Putamen (tissue), 1 donor: ENCODE data around the gene MYO1H.
"Not testable (repeated sequence)": the region's sequence is repeated elsewhere in the genome, so short reads cannot be mapped to it uniquely, and the experiment has no call there.

Experiments
- DNase-seq: peaks from one replicate; pipeline ENCODE4 v3.0.0-alpha.2; 2016; ENCODE audit warnings: low spot score

MYO1H gene

DNA sequence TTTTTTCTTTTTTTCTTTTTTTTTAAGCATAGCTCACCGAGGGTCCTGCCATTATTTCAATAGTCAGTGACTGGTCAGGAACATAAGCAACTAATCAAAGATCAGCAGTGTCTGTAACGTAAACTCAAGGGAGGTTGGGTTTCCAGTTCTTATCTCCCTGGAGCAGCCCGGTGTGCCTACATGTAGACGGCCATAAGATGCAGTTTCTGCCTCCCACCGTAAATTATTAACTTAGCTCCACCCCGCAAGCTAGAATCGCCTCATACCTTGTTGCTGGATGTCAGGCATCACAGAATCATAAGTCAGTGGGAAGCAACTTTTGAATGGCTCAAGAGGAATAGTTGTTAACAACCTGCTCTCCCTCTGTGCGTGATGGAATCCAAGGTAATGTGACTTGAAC is at the start of gene MYO1H:
Gene MYO1H (plus strand): TSS at position 312 of the 400 bp plus-strand sequence. CDS start 61 bp downstream, at position 373.
- DNase-seq: no peak

DNA sequence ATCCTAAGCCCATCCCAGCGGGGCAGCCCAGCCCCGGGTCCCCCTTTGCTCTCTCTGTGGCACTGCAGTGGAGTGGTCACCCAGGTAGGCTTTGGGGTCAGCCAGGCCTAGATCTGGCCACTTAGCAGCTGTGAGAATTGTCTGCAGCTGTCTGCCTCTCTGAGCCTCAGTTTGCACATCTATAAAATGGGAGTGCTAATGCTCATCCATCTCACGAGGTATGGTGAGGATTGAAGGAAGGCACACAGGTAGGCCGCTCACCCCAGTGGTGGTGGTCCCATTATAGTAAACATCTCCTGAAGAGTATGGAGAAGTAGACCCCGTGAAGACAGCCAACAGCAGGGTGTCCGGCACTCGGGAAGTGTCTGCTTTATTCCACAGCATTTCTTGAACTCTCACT is 47.9 kb upstream of the MYO1H start:
- no peak for DNase-seq

DNA sequence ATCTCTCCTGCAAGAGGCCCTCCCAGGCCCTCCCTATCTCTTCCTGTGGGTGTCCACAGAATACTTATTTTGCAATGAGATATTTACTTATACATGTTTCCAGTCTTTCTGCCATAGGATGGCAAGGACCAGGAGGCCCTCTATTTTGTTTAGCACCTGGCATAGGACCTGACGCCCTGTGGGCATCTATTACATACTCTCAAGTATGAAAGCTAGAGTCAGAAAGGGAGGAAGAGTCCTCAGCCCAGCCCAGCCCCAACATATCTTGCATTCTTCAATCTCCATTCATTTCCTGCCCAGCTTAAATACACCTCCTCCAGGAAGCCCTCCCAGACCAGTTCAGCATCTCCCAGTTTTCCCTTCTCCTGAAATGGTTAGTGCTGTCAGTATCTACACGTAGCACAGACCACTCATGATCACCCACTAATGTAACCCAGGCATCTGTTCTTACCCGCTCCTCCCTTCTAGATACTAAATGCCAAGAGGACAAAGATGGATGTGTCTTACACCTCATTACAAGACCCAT is 46.0 kb upstream of the MYO1H start:
- no peak for DNase-seq

- no peak for DNase-seq
These were observed 45.3 kb upstream of the MYO1H start for GRCh38 chr12:109302358-109302757.

DNA sequence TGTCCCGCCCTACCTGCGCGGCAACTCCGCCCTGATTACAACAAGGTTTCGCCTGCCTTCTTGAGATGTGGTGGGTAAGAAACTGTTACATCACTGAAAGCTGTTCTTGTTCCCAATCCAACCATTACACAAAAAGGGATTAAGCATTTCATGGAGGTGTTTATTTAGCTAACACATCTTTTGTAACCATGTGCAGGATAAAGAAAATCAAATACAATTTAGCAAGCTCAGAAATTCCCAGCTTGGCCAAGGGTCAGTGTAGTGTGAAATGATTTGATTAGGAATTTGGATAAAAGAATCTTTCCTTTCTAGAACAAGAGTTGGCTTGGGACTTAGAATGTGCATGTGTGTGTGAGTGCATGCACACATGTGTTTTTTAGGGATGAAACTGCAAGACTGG is 44.9 kb upstream of the MYO1H start:
- DNase-seq: no peak

GRCh38 chr12:109304485-109304884 is 43.2 kb upstream of the MYO1H start:
- no peak for DNase-seq

DNA sequence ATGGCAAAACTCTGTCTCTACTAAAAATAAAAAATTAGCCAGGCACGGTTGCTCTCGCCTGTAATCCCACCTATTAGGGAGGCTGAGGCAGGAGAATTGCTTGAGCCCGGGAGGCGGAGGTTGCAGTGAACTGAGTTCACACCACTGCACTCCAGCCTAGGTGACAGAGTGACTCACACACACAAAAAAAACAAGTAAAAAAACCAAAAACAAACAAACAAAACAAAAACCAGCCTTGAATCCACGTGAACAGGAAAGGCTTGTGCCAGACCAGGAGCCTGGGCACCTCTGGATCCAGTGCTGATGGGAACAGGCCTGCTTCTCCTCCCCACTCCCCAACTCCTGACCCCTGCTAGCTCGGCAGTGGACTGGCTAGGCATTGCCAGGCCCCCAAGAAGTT is 42.2 kb upstream of the MYO1H start:
- DNase-seq: no peak

DNA sequence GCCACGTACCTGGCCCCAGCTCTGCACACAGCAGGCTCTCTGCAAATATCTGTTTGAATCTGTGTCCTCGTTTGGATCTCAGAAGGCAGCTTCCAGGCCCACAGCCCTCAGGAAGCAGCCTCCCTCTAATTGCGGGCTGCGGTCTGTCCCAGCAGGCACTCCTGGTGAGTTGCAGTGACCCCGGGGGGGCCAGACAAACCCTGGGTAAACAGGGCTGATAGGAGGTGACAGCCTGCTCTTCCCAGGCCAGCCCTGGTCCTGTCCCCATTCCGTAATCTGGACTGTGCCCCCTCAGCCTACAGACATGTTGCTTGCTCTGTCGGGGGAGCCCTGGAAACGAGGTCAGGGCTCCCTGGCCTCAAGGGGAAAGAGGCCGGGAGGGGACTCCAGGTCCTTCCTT is 40.6 kb upstream of the MYO1H start:
- no peak for DNase-seq

- no peak for DNase-seq
These were observed 38.9 kb upstream of the MYO1H start, which contains the start of gene FOXN4 for GRCh38 chr12:109308534-109309380. TSS of gene FOXN4 (minus strand) at chr12:109309284. CDS start at chr12:109308321, 963 bp downstream.

DNA sequence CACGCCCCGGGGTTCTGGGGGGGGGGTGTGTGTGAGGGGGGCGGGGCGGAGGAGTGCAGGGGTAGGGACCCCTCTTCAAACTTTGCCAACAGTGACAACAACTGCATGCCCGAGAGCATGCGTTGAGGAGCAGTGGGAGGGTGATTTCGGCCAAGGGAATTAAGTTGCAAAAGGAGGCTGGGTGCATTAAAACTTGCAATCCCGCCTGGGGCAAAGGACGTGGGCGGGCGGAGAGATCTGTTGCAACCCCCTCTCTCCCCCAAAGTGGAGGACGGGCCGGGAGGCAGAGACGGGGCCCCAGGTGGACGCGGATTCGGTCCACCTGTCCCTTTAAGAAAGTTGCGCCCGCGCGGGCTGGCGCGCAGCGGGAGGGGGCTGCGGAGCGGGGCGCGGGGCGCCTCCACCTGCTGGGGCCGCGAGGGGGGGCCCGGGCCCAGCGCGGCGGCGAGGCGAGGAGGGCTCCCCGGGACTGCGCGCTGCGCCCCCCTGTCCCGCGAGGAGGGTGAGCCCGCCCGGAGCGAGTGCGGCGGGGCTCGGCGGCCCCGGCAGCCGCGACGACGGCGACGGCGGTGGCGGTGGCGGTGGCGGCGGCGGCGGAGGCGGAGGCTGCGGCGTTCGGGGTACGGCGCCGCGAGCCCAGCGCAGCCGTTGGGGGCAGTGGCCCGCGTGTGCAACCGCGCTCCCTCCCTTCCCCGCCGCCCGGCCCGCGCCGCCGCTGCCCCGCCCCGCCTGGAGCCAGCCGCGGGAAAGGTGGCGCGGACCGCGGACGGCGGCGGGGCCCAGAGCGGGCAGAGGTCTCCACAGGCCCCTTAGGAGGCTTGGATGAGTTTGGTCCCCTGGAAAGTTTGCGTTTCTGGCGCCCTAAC is 38.1 kb upstream of the MYO1H start:
- DNase-seq: no peak

DNA sequence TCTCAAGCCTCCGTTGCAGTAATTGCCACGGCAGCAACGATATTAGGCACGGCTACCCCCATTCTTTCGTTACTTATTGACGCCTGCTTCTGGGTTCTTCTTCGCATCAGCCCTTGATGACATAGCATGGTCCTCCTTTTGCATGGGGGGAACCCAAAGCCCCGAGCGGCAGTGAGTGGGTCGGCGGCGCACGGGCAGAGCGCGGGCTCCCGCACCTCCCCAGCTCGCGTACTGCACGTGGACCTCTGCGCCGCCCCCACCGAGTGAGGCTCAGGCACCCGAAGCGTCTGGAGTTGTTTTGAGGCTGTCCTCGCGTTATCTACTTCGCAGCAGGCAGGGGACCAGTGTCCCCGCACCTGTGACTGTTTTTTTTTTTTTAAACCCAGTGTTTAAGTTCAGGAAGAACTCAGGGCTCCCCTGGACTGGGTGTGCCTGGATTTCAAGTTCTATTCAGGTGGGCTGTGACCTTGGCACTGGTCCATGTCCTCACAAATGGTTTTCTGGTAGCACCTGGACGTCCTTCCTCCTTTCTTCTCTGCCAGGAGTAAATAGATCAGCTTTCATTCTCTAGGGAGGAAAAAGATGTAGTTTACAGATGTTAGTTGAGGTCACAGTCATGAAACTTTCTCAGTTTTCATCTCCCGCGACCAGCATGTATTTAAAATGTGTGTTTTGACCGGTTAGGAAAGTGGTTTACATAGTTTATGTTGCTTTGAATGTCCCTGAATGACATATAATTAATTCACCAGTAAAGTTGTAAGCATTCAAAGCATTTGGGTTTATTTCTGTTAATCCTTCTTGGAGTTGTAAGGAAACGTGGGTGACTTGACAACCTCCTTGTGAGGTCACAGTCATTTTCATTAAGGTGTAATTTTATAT is 37.2 kb upstream of the MYO1H start:
- no peak for DNase-seq

- not testable (repeated sequence) for DNase-seq
These were observed 26.4 kb upstream of the MYO1H start for GRCh38 chr12:109321294-109321693.

DNA sequence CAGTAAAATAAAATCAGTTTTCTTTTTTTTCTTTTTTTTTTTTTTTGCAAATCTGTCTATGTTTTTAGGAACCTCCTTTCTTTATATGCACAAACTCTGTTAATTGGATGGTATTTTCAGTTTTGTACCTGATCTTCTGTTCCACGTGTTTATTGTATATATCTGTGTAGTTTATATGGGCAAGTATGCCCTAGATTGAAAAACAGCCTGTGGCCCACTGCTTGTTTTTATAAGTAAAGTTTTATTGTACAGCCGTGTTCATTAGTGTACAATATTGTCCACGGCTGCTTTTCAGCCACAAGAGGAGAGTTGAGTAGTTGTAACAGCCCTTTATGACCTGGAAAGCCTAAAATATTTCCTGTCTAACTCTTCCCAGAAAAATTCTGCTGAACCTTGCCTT is 18.7 kb upstream of the MYO1H start:
- no peak for DNase-seq

DNA sequence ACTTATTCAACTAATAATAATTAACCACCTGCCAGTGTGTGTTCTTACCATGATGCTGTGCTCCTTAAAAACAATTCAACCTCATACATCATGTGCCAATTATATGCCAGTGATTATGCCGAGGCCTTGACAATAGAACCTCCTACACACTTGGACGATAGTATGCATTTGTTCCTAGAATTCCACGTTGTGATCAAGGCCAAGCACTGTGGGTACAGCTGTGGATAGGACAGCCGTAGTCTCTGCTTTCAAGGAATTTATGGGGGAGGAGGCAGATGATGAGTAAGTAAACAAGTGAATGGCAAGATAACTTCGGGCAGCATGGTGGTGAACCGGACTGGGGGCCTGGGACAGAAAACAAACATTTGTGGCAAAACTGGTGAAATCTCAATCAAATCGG is 18.0 kb upstream of the MYO1H start:
- DNase-seq: no peak

DNA sequence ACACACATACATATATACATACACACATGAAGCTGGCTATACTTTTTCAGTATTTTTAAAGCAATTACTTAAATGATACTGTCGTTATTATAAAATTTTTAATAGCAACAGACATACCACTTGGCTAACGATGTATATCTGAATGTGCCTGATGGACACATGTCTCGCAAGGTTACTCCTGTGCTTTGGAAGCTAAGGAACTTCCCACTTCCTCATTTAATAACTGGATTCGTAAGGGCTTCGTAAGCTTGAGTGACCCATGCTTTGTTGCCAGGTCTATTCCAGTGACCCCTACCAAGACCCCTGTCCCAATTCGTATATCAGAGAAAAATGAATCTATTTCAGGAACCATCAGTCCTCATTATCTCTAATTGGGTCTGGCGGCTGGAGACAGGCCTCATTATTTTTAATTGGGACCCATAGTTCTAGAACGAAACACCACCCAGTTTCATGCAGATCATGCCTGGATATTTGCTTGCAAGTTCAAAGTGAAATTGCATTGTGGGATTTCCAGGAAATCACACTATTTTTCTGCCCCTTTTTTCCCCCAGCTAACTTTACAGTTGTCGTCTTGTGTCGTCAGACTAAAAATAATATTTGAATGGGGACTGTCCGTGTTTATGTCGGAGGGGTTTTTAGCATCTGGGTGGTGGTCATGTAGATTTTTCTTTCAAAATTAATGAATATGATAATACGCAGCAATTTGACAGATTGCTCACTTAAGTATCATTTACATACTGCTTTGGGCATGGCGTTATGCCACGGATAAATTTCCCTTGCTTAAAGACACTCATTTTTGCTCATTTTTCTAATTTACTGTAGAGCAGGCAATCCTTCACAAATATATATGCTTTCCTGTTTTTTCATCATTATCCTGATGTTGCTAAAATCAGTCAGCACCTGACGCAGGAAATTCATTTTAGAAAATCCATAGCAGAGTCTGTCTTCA is 17.1 kb upstream of the MYO1H start:
- DNase-seq: no peak

DNA sequence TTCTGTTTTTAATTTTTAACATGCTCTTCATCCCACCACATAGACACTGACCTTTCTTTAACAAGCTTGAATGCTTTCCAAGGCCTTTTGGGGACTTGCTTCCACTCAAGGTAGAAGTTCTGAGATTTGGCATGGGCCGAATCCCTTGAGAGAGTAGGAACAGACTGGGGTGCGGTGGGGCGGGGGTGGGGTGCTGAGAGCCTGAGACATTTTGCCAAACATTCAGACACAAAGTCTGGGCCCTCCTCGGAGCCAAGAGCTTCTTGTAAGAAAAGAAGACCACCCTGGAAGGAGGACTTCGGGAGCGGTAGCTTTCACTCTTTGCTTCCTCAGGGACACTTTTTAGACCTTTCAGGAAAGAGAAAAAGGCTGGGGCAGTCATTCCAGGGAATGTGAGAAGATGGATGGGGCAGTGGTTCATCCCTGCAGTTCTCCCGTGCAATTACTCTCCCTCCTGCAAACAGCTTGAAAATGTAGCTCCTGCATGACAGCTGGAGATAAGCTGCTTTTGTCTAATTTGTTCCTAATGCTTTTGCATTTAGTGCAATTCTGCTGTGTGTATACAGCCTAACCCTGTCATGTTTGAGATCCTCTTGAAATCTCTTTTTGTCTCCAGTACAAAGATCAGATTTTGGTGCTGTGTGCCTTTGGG is 16.3 kb upstream of the MYO1H start:
- no peak for DNase-seq

DNA sequence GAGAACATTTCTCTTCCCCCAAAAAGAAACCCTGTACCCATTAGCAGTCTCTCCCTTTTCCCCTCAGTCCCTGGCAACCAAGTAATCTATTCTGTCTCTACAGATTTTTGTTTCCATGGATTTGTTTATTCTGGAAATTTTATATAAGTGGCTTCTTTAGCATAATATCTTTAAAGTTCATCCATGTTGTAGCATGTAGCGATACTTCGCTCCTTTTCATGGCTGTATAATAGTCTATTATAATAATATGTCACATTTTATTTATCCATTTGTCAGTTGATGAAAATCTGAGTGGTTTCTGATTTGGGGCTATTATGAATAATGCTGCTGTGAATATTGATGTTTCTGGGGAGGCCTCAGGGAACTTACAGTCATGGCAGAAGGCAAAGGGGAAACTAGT is 12.8 kb upstream of the MYO1H start:
- no peak for DNase-seq

GRCh38 chr12:109336593-109336992 is 11.1 kb upstream of the MYO1H start:
- no peak for DNase-seq

DNA sequence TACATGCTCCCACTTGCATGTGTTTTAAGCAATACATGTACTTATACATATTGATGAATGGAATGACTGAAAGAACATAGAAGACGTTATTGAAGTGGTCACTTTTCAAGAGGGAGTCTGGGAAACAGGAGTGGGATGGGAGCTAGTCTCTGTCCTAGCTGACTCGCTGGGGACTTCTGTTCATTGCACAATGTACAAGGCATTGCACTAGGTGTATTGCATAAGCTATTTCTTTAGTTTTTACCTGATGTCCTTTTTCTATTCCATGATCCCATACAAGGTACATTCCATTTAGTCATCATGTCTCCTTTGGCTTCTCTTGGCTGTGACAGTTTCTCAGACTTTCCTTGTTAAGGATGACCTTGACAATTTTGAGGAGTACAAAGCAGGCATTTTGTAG is 4.0 kb upstream of the MYO1H start:
- no peak for DNase-seq

GRCh38 chr12:109345428-109345827 is 2.3 kb upstream of the MYO1H start:
- no peak for DNase-seq
